Measurements from ENCODE around the gene NFASC.

The NFASC gene

GRCh38 chr1:204868340-204868700 is 2.3 kb upstream of the NFASC start:
- FAIRE-seq (no peak), DNase-seq (ENCODE audit: insufficient read length, low spot score) (no peak)
- TF ChIP-seq POLR2AphosphoS5 (IDR thresholded peaks at IDR 0.05; ENCODE audit: low read depth, low read length) (no peak), POU2F2 (IDR thresholded peaks at IDR 0.05; ENCODE audit: low read depth, low read length) (no peak), POLR2A (IDR thresholded peaks at IDR 0.05; ENCODE audit: low read depth, low read length) (no peak), TAF1 (IDR thresholded peaks at IDR 0.05; ENCODE audit: low read depth, low read length) (no peak), PAX5 (IDR thresholded peaks at IDR 0.05; ENCODE audit: insufficient read depth, low read length, severe bottlenecking) (no peak), SPI1 (IDR thresholded peaks at IDR 0.05; ENCODE audit: low read depth, low read length) (no peak)

DNA sequence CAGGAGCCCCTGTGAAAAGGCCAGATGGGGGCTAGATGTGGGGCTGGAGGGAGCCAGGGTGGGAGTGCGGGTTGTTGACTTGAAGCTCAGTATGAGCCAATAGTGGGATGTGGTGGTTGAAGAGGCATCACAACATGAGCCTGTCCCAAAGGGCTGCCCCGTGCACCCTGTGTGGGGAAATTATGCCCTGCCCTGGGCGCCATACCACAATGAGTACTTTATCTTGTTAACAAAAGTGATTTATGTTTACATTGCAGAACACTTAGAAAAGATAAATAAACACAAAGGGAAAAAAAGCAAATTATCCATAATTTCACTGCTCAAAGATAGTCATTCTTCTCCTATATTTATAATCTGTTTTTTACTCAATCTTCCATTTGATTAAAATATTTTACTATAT is 1.6 kb upstream of the NFASC start:
- FAIRE-seq (no peak), DNase-seq (ENCODE audit: insufficient read length, low spot score) (no peak)
- TF ChIP-seq PAX5 (IDR thresholded peaks at IDR 0.05; ENCODE audit: insufficient read depth, low read length, severe bottlenecking) (no peak), TAF1 (IDR thresholded peaks at IDR 0.05; ENCODE audit: low read depth, low read length) (no peak), SPI1 (IDR thresholded peaks at IDR 0.05; ENCODE audit: low read depth, low read length) (no peak), POU2F2 (IDR thresholded peaks at IDR 0.05; ENCODE audit: low read depth, low read length) (no peak), POLR2A (IDR thresholded peaks at IDR 0.05; ENCODE audit: low read depth, low read length) (no peak), POLR2AphosphoS5 (IDR thresholded peaks at IDR 0.05; ENCODE audit: low read depth, low read length) (no peak)

- DNase-seq (ENCODE audit: insufficient read length, low spot score) (no peak), FAIRE-seq (no peak)
- no peak for TF ChIP-seq POLR2AphosphoS5 (IDR thresholded peaks at IDR 0.05; ENCODE audit: low read depth, low read length)
- no peak for TF ChIP-seq TAF1 (IDR thresholded peaks at IDR 0.05; ENCODE audit: low read depth, low read length)
- no peak for TF ChIP-seq POLR2A (IDR thresholded peaks at IDR 0.05; ENCODE audit: low read depth, low read length)
- TF ChIP-seq PAX5 (IDR thresholded peaks at IDR 0.05; ENCODE audit: insufficient read depth, low read length, severe bottlenecking): no peak
- no peak for TF ChIP-seq POU2F2 (IDR thresholded peaks at IDR 0.05; ENCODE audit: low read depth, low read length)
- TF ChIP-seq SPI1 (IDR thresholded peaks at IDR 0.05; ENCODE audit: low read depth, low read length): no peak
Observed at GRCh38 chr1:204871405-204872037, 859 bp downstream of the NFASC start.

- TF ChIP-seq SPI1 (IDR thresholded peaks at IDR 0.05; ENCODE audit: low read depth, low read length) (no peak), POLR2AphosphoS5 (IDR thresholded peaks at IDR 0.05; ENCODE audit: low read depth, low read length) (no peak)
- no peak for DNase-seq (ENCODE audit: insufficient read length, low spot score)
- FAIRE-seq: no peak
Observed at GRCh38 chr1:204872262-204872881, 1.7 kb downstream of the NFASC start.

- DNase-seq (ENCODE audit: insufficient read length, low spot score) (no peak), FAIRE-seq (no peak)
- TF ChIP-seq TAF1 (IDR thresholded peaks at IDR 0.05; ENCODE audit: low read depth, low read length) (no peak), SPI1 (IDR thresholded peaks at IDR 0.05; ENCODE audit: low read depth, low read length) (no peak), POU2F2 (IDR thresholded peaks at IDR 0.05; ENCODE audit: low read depth, low read length) (no peak), POLR2A (IDR thresholded peaks at IDR 0.05; ENCODE audit: low read depth, low read length) (no peak), PAX5 (IDR thresholded peaks at IDR 0.05; ENCODE audit: insufficient read depth, low read length, severe bottlenecking) (no peak), POLR2AphosphoS5 (IDR thresholded peaks at IDR 0.05; ENCODE audit: low read depth, low read length) (no peak)
Observed at GRCh38 chr1:204873176-204873575, 2.5 kb downstream of the NFASC start.

DNA sequence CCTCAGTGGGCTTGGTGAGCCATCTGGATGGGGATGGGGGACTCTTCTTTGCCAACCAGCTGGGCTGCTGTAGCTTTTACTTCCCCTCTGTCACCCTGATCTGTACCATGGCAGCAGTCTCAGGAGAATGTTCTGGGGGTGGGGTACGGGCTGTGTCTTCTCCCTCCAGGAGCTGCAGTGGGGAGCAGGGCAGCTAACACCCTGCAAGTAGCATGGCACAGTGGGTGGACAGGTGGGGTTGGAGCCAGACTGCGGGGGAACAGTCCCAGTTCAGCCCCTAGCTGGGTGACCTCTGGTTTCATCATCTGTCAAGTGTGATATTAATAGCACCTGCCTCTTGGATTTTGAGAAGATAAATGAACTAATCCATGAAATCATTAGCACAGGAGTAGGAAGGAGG is 3.1 kb downstream of the NFASC start:
- FAIRE-seq (no peak), DNase-seq (ENCODE audit: insufficient read length, low spot score) (no peak)

GRCh38 chr1:204874274-204874673 is 3.6 kb downstream of the NFASC start:
- no peak for FAIRE-seq
- no peak for TF ChIP-seq TAF1 (IDR thresholded peaks at IDR 0.05; ENCODE audit: low read depth, low read length)
- TF ChIP-seq POU2F2 (IDR thresholded peaks at IDR 0.05; ENCODE audit: low read depth, low read length): no peak
- TF ChIP-seq SPI1 (IDR thresholded peaks at IDR 0.05; ENCODE audit: low read depth, low read length): no peak
- no peak for TF ChIP-seq POLR2A (IDR thresholded peaks at IDR 0.05; ENCODE audit: low read depth, low read length)
- TF ChIP-seq PAX5 (IDR thresholded peaks at IDR 0.05; ENCODE audit: insufficient read depth, low read length, severe bottlenecking): no peak
- TF ChIP-seq POLR2AphosphoS5 (IDR thresholded peaks at IDR 0.05; ENCODE audit: low read depth, low read length): no peak
- DNase-seq (ENCODE audit: insufficient read length, low spot score): no peak

More for the DNA sequence above, 3.1 kb downstream of the NFASC start:
- TF ChIP-seq POLR2A (IDR thresholded peaks at IDR 0.05; ENCODE audit: low read depth, low read length): no peak
- TF ChIP-seq SPI1 (IDR thresholded peaks at IDR 0.05; ENCODE audit: low read depth, low read length): no peak
- TF ChIP-seq POU2F2 (IDR thresholded peaks at IDR 0.05; ENCODE audit: low read depth, low read length): no peak
- TF ChIP-seq POLR2AphosphoS5 (IDR thresholded peaks at IDR 0.05; ENCODE audit: low read depth, low read length): no peak
- no peak for TF ChIP-seq PAX5 (IDR thresholded peaks at IDR 0.05; ENCODE audit: insufficient read depth, low read length, severe bottlenecking)
- no peak for TF ChIP-seq TAF1 (IDR thresholded peaks at IDR 0.05; ENCODE audit: low read depth, low read length)

DNA sequence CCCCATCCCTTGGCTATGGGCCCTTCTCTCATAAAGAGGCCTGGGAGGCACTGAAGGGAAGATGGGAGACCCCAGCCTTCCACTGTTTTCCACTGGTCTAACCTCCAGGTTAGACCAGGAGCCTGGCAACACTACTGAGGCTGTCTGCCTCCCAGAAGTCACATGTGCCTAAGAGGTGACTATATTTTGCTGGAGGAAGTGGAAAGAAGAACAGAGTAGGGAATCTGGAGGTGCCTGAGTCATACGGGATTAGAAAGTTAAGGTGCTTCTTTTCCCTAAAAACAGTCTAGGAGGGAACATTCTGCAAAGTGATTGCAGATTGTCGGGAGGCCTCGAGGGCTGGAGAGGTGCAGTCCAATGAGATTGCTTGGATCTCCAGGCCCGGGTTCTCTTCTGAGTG is 4.6 kb downstream of the NFASC start:
- FAIRE-seq (no peak), DNase-seq (ENCODE audit: insufficient read length, low spot score) (no peak)
- no peak for TF ChIP-seq PAX5 (IDR thresholded peaks at IDR 0.05; ENCODE audit: insufficient read depth, low read length, severe bottlenecking)
- no peak for TF ChIP-seq POLR2AphosphoS5 (IDR thresholded peaks at IDR 0.05; ENCODE audit: low read depth, low read length)
- no peak for TF ChIP-seq SPI1 (IDR thresholded peaks at IDR 0.05; ENCODE audit: low read depth, low read length)

- no peak for FAIRE-seq
- DNase-seq (ENCODE audit: insufficient read length, low spot score): no peak
- no peak for TF ChIP-seq POLR2A (IDR thresholded peaks at IDR 0.05; ENCODE audit: low read depth, low read length)
- no peak for TF ChIP-seq POU2F2 (IDR thresholded peaks at IDR 0.05; ENCODE audit: low read depth, low read length)
- TF ChIP-seq SPI1 (IDR thresholded peaks at IDR 0.05; ENCODE audit: low read depth, low read length): no peak
- TF ChIP-seq POLR2AphosphoS5 (IDR thresholded peaks at IDR 0.05; ENCODE audit: low read depth, low read length): no peak
- TF ChIP-seq TAF1 (IDR thresholded peaks at IDR 0.05; ENCODE audit: low read depth, low read length): no peak
- TF ChIP-seq PAX5 (IDR thresholded peaks at IDR 0.05; ENCODE audit: insufficient read depth, low read length, severe bottlenecking): no peak
Observed at GRCh38 chr1:204878621-204879234, 8.1 kb downstream of the NFASC start.
